C4-2B (cell line): ENCODE measurements around the gene POLN.

Experiments used
- H3K27ac ChIP-seq: fragments of 450-650 bp; 2 replicates; pipeline ENCODE4 v1.5.1; 2017
- CTCF ChIP-seq: fragments of 450-650 bp; conservative IDR thresholded peaks from 2 replicates; pipeline ENCODE4 v1.5.1; 2017; ENCODE audit warnings: mild to moderate bottlenecking
- ZFX ChIP-seq: fragments of 450-650 bp; IDR thresholded peaks from 2 replicates; pipeline ENCODE4 v1.6.1; 2017

POLN gene

GRCh38 chr4:2159931-2160330 lies 82.0 kb downstream of the POLN start:
- TF ChIP-seq CTCF = no peak
- TF ChIP-seq ZFX = no peak
- H3K27ac ChIP-seq = no peak overlapping the region

- no peak for TF ChIP-seq CTCF
- no peak for TF ChIP-seq ZFX
- no peak overlapping the region for H3K27ac ChIP-seq
Observed at GRCh38 chr4:2155246-2155645, 86.7 kb downstream of the POLN start.

- H3K27ac ChIP-seq = no peak overlapping the region
- TF ChIP-seq ZFX (no peak), CTCF (no peak)
Observed at GRCh38 chr4:2154215-2154740, 87.6 kb downstream of the POLN start.

GRCh38 chr4:2151544-2151943 lies 90.4 kb downstream of the POLN start:
- TF ChIP-seq ZFX = no peak
- TF ChIP-seq CTCF = no peak

GRCh38 chr4:2150076-2150475 lies 91.8 kb downstream of the POLN start:
- H3K27ac ChIP-seq = no peak overlapping the region
- TF ChIP-seq ZFX (no peak), CTCF (no peak)

More at GRCh38 chr4:2151544-2151943, 90.4 kb downstream of the POLN start:
- no peak overlapping the region for H3K27ac ChIP-seq

- H3K27ac ChIP-seq = no peak overlapping the region
- TF ChIP-seq CTCF (no peak), ZFX (no peak)
Observed at GRCh38 chr4:2142630-2143427, 99.1 kb downstream of the POLN start.

- TF ChIP-seq ZFX = no peak
- no peak for TF ChIP-seq CTCF
- no peak overlapping the region for H3K27ac ChIP-seq
Observed at GRCh38 chr4:2141762-2142451, 100.0 kb downstream of the POLN start.
